HCT116 (cell line): ENCODE data around the gene EPHX1. TPM values are rescaled to one million over a fixed set of nuclear protein-coding genes. Genes with fewer than 3 reads are reported as not detected.

Experiments used
- ATAC-seq: fragments of 200-7000 bp; cut with Tn5 transposase; 2 replicates; pipeline ENCODE4 v1.9.1; 2020; ENCODE audit warnings: mild to moderate bottlenecking, moderate library complexity
- BruUV-seq: library from RNA; stranded (reverse); fragments of 400-500 nt; replicated peaks from 2 replicates; lab custom pipeline; 2021; lab: Mats Ljungman, UMichigan
- CTCF ChIA-PET: fragments of 300-600 bp; sonication (Branson Sonifier 250); formaldehyde crosslinking; loops from one replicate; lab custom pipeline; 2021; ENCODE audit warnings: antibody characterized with exemption; lab: Charles Lee
- POLR2A ChIA-PET: fragments of 300-600, 350-600 bp; sonication (Branson Sonifier 250); formaldehyde crosslinking; loops from one replicate; lab custom pipeline; 2021; ENCODE audit warnings: antibody characterized with exemption; lab: Charles Lee
- RAD21 ChIA-PET, 2 experiments: fragments of 300-600 bp; sonication (Branson Sonifier 250); formaldehyde crosslinking; loops; one replicate each; lab custom pipeline; 2023; ENCODE audit warnings: low total read pairs in 2 of 2; ENCODE audit not compliant: uncharacterized antibody in 2 of 2, unreplicated experiment in 2 of 2, low non-redundant PET in 1 of 2; lab: Charles Lee
- DNase-seq: peaks from one replicate; pipeline ENCODE4 v3.0.0-alpha.2; 2010; ENCODE audit warnings: low read depth, low spot score
- H2AFZ ChIP-seq: fragments of 200-600 bp; shearing (Covaris generic), sonication (generic); 2 replicates; pipeline ENCODE4 v1.6.1; 2017; ENCODE audit warnings: low read depth, mixed run types, mixed read lengths, antibody characterized with exemption, low read length; ENCODE audit not compliant: poor library complexity, severe bottlenecking
- H3K27ac ChIP-seq: 2 replicates; pipeline ENCODE4 v1.5.1; 2012; ENCODE audit warnings: low read depth, low read length
- H3K27me3 ChIP-seq: fragments of 200-600 bp; sonication (generic); 2 replicates; pipeline ENCODE4 v1.6.1; 2016; ENCODE audit warnings: mixed run types, low read length, mixed read lengths; ENCODE audit not compliant: insufficient read depth
- H3K36me3 ChIP-seq, 2 experiments: fragments of 200-500 bp in 1 of 2; fragments of 200-600 bp in 1 of 2; sonication (Bioruptor generic) in 1 of 2; sonication (generic) in 1 of 2; 2 replicates each; pipeline versions ENCODE4 v1.5.1 to v1.6.1; 2014 to 2016; ENCODE audit warnings: low read length in 2 of 2, inconsistent platforms in 1 of 2, mixed read lengths in 1 of 2, mixed run types in 1 of 2; ENCODE audit not compliant: insufficient read depth in 2 of 2, control insufficient read depth in 1 of 2
- H3K4me1 ChIP-seq, 2 experiments: fragments of 200-600 bp in 1 of 2; sonication (generic) in 1 of 2; 2 replicates each; pipeline versions ENCODE4 v1.5.1 to v1.6.1; 2012 to 2017; ENCODE audit warnings: low read length in 2 of 2, inconsistent platforms in 1 of 2, mild to moderate bottlenecking in 1 of 2, mixed read lengths in 1 of 2, mixed run types in 1 of 2, moderate library complexity in 1 of 2; ENCODE audit not compliant: insufficient read depth in 2 of 2, control insufficient read depth in 1 of 2
- H3K4me2 ChIP-seq: fragments of 200-600 bp; sonication (generic); 2 replicates; pipeline ENCODE4 v1.6.1; 2017; ENCODE audit warnings: mixed run types, low read length, mixed read lengths
- H3K4me3 ChIP-seq, 2 experiments: fragments of 200-600 bp in 1 of 2; sonication (generic) in 1 of 2; replicated peaks in 1 of 2; 2 replicates each; pipeline ENCODE4 v1.5.1; 2011 to 2016; ENCODE audit warnings: low read length in 2 of 2, control low read depth in 1 of 2, low read depth in 1 of 2, mild to moderate bottlenecking in 1 of 2, mixed read lengths in 1 of 2, mixed run types in 1 of 2
- H3K79me2 ChIP-seq: fragments of 200-600 bp; sonication (generic); 2 replicates; pipeline ENCODE4 v1.6.1; 2017; ENCODE audit warnings: mild to moderate bottlenecking, mixed run types, low read length, moderate library complexity, mixed read lengths; ENCODE audit not compliant: insufficient read depth
- H3K9ac ChIP-seq: fragments of 200-600 bp; sonication (generic); 2 replicates; pipeline ENCODE4 v1.6.1; 2016; ENCODE audit warnings: low read length, mixed read lengths
- H3K9me2 ChIP-seq: fragments of 200-600 bp; sonication (generic), shearing (Covaris generic); 2 replicates; pipeline ENCODE4 v1.6.1; 2017; ENCODE audit warnings: mixed run types, mild to moderate bottlenecking, moderate library complexity; ENCODE audit not compliant: insufficient read depth
- H3K9me3 ChIP-seq, 2 experiments: fragments of 200-500 bp in 1 of 2; fragments of 200-600 bp in 1 of 2; sonication (Bioruptor generic) in 1 of 2; sonication (generic) in 1 of 2; 2 replicates each; pipeline ENCODE4 v1.6.1; 2014 to 2017; ENCODE audit warnings: low read length in 2 of 2, mixed read lengths in 2 of 2, inconsistent platforms in 1 of 2, low read depth in 1 of 2, mild to moderate bottlenecking in 1 of 2, mixed run types in 1 of 2, moderate library complexity in 1 of 2; ENCODE audit not compliant: control insufficient read depth in 1 of 2, insufficient read depth in 1 of 2
- H4K20me1 ChIP-seq: fragments of 200-600 bp; sonication (generic), shearing (Covaris generic); 2 replicates; pipeline ENCODE4 v1.6.1; 2017; ENCODE audit warnings: mixed run types, mild to moderate bottlenecking, moderate library complexity; ENCODE audit not compliant: insufficient read depth
- CBX3 ChIP-seq: IDR thresholded peaks from 2 replicates; pipeline ENCODE4 v1.6.1; 2012; ENCODE audit warnings: low read depth
- EZH2phosphoT487 ChIP-seq: fragments of 200-600 bp; IDR thresholded peaks from 2 replicates; pipeline ENCODE4 v1.6.1; 2018; ENCODE audit warnings: antibody characterized with exemption, borderline replicate concordance
- JUND ChIP-seq: IDR thresholded peaks from 2 replicates; pipeline ENCODE4 v1.6.1; 2012
- RAD21 ChIP-seq: IDR thresholded peaks from 2 replicates; pipeline ENCODE4 v1.6.1; 2012; ENCODE audit warnings: low read depth, mild to moderate bottlenecking
- SRF ChIP-seq: IDR thresholded peaks from 2 replicates; pipeline ENCODE4 v1.6.1; 2012; ENCODE audit warnings: low read depth
- ZNF274 ChIP-seq: fragments of 200-500 bp; sonication (Bioruptor generic); IDR thresholded peaks from 2 replicates; pipeline ENCODE4 v1.6.1; 2014; ENCODE audit warnings: mild to moderate bottlenecking, low read depth, low read length, inconsistent platforms
- intact Hi-C: fragments of 100-400 bp; cut with micrococcal nuclease; formaldehyde crosslinking; loops from 2 replicates; pipeline ENCODE4 v1.10.0; 2022
- total RNA-seq: library from RNA; stranded (reverse); gene quantifications from one replicate; pipeline ENCODE4 v1.2.1, GENCODE V29; 2021; ENCODE audit not compliant: unreplicated experiment
- TF ChIP-seq, protein P1 (sequence below): IDR thresholded peaks from 2 replicates; pipeline ENCODE4 v1.6.1; 2011; ENCODE audit warnings: mild to moderate bottlenecking, low read length, moderate library complexity; ENCODE audit not compliant: insufficient replicate concordance; ENCODE audit errors: extremely low read depth
- TF ChIP-seq, protein P2 (sequence below): IDR thresholded peaks from 2 replicates; pipeline ENCODE4 v1.6.1; 2012

Gene EPHX1
- total RNA-seq, 1 experiment from 2014 or later = 44.6 TPM

DNA sequence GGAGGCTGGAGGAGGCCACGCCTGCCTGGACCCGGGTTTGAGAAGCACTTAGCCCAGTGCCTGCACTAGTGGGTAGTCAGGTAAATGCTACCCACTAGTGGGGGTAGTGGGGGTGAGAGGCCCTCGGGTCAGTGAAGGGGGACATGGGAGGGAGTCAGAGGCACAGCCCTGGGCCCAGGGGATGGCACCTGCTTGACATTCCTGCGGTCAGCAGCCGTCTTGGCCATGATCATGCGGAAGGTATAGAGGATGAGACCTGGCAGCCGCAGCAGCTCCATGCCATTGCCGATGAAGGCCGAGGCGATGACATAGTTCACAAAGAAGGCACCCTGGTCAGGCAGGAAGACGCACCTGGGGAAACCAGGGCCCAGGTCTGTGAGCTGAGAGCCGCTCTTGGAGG lies 43.5 kb downstream of the EPHX1 start:
- POLR2A ChIA-PET = no interaction called here
- no peak for ATAC-seq
- H3K36me3 ChIP-seq = no peaks in the 10 kb centered on the region
- CTCF ChIA-PET = no interaction called here
- no peak overlapping the region for H3K9ac ChIP-seq
- no peak overlapping the region for H3K27ac ChIP-seq
- H3K79me2 ChIP-seq = no peaks in the 10 kb centered on the region
- no peaks in the 10 kb centered on the region for H3K9me3 ChIP-seq
- no peaks in the 10 kb centered on the region for H3K9me2 ChIP-seq
- intact Hi-C loops = loop anchor here (10.0 kb wide), 1 partner anchor 121 kb away; no protein-coding TSS in a partner anchor
- H3K4me1 ChIP-seq = no peaks in the 10 kb centered on the region
- H3K27me3 ChIP-seq = no peaks in the 10 kb centered on the region
- no peak overlapping the region for H3K4me3 ChIP-seq
- BruUV-seq = no TSS peak
- no peak for DNase-seq
- H2AFZ ChIP-seq = no peak overlapping the region
- RAD21 ChIA-PET = no interaction called here
- H3K4me2 ChIP-seq = no peak overlapping the region
- no peaks in the 10 kb centered on the region for H4K20me1 ChIP-seq
- TF ChIP-seq CBX3 (no peak), EZH2phosphoT487 (no peak), ZNF274 (no peak), SRF (no peak), JUND (no peak), RAD21 (no peak)
- TF ChIP-seq, protein P1, sequence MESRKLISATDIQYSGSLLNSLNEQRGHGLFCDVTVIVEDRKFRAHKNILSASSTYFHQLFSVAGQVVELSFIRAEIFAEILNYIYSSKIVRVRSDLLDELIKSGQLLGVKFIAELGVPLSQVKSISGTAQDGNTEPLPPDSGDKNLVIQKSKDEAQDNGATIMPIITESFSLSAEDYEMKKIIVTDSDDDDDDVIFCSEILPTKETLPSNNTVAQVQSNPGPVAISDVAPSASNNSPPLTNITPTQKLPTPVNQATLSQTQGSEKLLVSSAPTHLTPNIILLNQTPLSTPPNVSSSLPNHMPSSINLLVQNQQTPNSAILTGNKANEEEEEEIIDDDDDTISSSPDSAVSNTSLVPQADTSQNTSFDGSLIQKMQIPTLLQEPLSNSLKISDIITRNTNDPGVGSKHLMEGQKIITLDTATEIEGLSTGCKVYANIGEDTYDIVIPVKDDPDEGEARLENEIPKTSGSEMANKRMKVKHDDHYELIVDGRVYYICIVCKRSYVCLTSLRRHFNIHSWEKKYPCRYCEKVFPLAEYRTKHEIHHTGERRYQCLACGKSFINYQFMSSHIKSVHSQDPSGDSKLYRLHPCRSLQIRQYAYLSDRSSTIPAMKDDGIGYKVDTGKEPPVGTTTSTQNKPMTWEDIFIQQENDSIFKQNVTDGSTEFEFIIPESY = no peak
- TF ChIP-seq, protein P2, sequence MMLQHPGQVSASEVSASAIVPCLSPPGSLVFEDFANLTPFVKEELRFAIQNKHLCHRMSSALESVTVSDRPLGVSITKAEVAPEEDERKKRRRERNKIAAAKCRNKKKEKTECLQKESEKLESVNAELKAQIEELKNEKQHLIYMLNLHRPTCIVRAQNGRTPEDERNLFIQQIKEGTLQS = no peak
